HG03354 (cell line): ENCODE results near the gene ATP10B.

Experiments
- ATAC-seq: cut with Tn5 transposase; IDR thresholded peaks from one replicate; pipeline ENCODE4 v1.9.1; 2021; ENCODE audit warnings: mild to moderate bottlenecking; ENCODE audit not compliant: unreplicated experiment, poor library complexity, severe bottlenecking

ATP10B gene

GRCh38 chr5:160537116-160537515 lies 314.9 kb downstream of the ATP10B start:
- ATAC-seq: no peak

- ATAC-seq: no peak
Observed at GRCh38 chr5:160534914-160535313, 317.1 kb downstream of the ATP10B start.

DNA sequence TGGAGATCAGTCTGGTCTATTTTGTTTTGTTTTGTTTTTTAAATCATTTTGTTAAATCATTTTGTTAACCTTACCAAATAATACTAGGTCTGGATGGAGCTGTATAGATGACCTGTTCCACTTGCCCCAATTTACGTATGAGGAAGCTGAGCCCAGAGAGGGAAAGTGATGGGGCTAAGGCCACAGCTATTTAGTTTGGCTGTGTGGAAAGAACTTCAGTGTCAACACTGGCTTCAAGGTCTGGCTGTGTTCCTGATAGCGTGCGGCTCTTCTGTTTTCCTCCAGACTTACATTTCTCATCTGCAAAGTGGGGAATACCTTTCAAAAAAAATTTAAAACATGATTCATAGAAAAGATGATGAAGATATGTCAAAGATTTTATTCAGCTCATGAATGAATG lies 317.9 kb downstream of the ATP10B start:
- no peak for ATAC-seq

DNA sequence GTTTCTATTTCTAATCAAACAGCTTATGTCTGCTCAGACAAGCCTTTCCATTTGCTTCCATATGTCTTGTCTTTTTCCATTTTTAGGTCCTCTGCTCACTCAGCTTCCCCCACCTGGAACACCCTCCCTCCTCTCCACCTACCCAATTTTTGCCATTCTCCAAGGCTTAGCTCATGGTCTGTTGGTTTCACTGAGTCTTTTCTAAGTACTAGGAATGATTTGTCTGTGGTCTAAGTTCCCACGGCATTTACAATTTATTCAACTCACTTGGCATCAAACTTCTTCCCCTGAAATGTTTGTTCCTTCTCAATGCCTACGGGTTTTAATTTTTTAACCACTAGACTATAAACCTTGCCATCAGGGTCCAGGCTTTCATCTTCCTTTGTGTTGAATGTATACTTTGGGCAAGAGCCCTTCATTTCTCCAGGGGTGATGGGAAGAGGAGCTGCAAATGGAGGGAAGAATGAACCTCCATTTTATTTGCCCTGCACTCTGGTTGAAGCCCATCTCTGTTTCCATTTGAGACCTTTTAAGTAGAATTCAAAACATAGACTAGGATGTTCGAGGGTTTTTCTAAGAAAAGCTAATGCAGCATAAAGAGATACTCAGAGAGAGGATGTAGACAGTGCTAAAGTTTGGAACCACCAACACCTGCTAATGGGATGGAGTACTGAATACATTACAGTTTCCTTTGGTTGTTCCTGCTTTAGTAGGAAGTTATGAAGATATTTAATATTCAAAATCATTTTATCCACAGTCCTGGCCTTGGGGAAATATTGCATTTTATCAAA lies 326.3 kb downstream of the ATP10B start:
- ATAC-seq: no peak

- no peak for ATAC-seq
Observed at GRCh38 chr5:160524827-160525226, 327.2 kb downstream of the ATP10B start.

GRCh38 chr5:160523502-160524163 lies 328.4 kb downstream of the ATP10B start:
- ATAC-seq: no peak

DNA sequence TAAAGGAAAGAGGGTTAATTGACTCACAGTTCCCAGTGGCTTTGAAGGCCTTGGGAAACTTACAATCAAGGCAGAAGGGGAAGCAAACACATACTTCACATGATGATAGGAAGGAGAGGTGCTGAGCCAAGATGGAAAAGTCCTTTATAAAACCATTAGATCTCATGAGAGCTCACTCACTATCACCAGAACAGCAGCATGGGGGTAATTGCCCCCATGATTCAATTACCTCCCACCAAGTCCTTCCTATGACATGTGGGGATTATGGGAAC lies 330.7 kb downstream of the ATP10B start:
- no peak for ATAC-seq

DNA sequence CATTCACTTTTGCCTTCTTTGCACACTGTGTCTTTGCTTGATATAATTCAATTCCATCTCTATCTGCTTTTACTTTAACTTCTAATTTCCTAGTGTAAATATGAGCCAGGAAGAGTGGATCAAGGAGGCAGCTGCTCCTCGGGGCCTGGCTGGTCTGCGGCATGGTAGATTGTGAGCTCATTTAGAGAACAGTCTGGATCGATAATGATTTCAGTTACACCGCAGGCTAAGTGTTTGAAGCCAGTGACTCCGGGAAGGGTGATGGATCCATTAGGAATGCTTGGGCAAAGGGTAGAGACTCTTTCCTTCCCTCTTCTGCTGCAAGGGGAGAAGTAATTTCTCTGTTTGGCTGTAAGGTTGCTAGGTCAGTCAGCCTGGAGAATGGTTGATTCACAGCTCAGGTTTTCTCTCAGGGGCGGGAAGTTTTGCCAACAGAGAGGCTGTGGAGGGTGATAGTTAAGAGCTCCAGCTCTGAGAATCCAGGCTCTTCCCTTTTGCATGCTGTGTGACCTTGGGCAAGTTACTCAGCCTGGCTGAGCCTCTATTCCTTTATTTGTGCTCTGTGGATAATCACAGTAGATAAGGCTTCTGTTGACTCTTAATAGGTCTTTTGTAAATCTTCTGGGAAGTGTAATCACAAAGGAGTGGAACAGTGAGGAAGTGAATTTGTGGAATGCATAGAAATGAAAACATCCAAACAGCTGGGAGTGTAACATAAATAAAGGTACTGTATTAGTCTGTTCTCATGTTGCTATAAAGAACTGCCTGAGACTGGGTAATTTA lies 331.2 kb downstream of the ATP10B start:
- no peak for ATAC-seq

- ATAC-seq: no peak
Observed at GRCh38 chr5:160516696-160517530, 335.1 kb downstream of the ATP10B start.

DNA sequence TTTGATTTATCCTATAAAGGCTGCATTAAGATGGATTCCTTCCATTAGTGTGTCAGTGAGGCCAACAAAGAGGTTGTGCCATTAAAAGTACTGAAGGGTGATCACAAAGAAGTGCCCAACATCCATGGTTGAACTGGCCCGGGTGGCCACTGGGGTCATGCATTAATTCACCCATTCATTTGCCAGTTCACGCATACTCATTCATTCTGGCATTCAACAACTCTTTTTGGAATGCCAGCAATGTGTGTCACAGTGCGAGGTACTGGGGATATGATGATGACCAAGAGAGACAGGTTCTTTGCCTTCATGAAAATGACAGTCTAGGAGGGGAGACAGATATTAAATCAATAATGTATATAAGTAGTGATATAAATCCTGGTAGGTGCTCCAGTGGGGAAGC lies 337.1 kb downstream of the ATP10B start:
- ATAC-seq: no peak

GRCh38 chr5:160514191-160514590 lies 337.8 kb downstream of the ATP10B start:
- no peak for ATAC-seq

- no peak for ATAC-seq
Observed at GRCh38 chr5:160513485-160513884, 338.5 kb downstream of the ATP10B start.
